ENCODE results near the gene KLF4. TPM values are rescaled to one million over a fixed set of nuclear protein-coding genes. Genes with fewer than 3 reads are reported as not detected.

The KLF4 gene
- polyA plus RNA-seq, 1 donor from 2014 or later = 0.92 TPM

DNA sequence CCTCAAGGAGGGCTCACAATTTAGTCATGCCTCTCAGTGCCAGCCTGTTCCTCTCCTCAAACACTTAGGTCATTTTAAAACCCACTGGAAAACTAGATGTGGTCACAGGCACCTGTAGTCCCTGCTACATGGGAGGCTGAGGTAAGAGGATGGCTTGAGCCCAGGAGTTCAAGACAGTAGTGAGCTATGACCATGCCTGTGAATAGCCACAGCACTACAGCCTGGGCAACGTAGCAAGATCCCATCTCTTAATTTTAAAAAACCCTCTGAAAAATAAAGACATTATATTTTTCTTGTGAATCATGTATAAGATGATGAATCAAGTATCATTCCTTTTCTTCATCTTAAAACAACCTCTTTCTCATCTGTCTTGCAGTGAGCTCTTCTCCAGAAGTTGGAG is 45.8 kb downstream of the KLF4 start:
- Histone ChIP-seq H3K9me3 (ENCODE audit: low read length) (no peaks in the 10 kb centered on the region), H2AFZ (ENCODE audit: low read depth, low read length) (no peak overlapping the region), H3F3A (ENCODE audit: insufficient read depth, low read length, poor library complexity, severe bottlenecking) (no peaks in the 10 kb centered on the region), H3K27ac (ENCODE audit: low read length) (no peak overlapping the region), H4K20me1 (ENCODE audit: insufficient read depth) (no peaks in the 10 kb centered on the region), H3K4me2 (ENCODE audit: low read length) (no peak overlapping the region), H3K27me3 (ENCODE audit: insufficient read depth, low read depth, low read length) (no peaks in the 10 kb centered on the region), H3K9ac (ENCODE audit: low read length) (no peak overlapping the region), H3K9me2 (ENCODE audit: insufficient read depth, low read length) (no peaks in the 10 kb centered on the region), H3K79me2 (replicated peaks; ENCODE audit: insufficient read depth, low read length) (no peaks in the 10 kb centered on the region), H3K4me3 (ENCODE audit: low read length) (no peak overlapping the region), H3K36me3 (ENCODE audit: insufficient read depth, low read length) (no peaks in the 10 kb centered on the region)
- TF ChIP-seq, protein P1, sequence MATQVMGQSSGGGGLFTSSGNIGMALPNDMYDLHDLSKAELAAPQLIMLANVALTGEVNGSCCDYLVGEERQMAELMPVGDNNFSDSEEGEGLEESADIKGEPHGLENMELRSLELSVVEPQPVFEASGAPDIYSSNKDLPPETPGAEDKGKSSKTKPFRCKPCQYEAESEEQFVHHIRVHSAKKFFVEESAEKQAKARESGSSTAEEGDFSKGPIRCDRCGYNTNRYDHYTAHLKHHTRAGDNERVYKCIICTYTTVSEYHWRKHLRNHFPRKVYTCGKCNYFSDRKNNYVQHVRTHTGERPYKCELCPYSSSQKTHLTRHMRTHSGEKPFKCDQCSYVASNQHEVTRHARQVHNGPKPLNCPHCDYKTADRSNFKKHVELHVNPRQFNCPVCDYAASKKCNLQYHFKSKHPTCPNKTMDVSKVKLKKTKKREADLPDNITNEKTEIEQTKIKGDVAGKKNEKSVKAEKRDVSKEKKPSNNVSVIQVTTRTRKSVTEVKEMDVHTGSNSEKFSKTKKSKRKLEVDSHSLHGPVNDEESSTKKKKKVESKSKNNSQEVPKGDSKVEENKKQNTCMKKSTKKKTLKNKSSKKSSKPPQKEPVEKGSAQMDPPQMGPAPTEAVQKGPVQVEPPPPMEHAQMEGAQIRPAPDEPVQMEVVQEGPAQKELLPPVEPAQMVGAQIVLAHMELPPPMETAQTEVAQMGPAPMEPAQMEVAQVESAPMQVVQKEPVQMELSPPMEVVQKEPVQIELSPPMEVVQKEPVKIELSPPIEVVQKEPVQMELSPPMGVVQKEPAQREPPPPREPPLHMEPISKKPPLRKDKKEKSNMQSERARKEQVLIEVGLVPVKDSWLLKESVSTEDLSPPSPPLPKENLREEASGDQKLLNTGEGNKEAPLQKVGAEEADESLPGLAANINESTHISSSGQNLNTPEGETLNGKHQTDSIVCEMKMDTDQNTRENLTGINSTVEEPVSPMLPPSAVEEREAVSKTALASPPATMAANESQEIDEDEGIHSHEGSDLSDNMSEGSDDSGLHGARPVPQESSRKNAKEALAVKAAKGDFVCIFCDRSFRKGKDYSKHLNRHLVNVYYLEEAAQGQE (IDR thresholded peaks at IDR 0.05; ENCODE audit: borderline replicate concordance) = no peak
- TF ChIP-seq MXI1 (conservative IDR thresholded peaks at IDR 0.05; ENCODE audit: poor library complexity, severe bottlenecking) (no peak), RAD21 (conservative IDR thresholded peaks at IDR 0.05) (no peak), POLR2AphosphoS5 (IDR thresholded peaks at IDR 0.05) (no peak), EZH2 (IDR thresholded peaks at IDR 0.05; ENCODE audit: borderline replicate concordance, insufficient read depth, low read length, poor library complexity, severe bottlenecking) (no peak)

DNA sequence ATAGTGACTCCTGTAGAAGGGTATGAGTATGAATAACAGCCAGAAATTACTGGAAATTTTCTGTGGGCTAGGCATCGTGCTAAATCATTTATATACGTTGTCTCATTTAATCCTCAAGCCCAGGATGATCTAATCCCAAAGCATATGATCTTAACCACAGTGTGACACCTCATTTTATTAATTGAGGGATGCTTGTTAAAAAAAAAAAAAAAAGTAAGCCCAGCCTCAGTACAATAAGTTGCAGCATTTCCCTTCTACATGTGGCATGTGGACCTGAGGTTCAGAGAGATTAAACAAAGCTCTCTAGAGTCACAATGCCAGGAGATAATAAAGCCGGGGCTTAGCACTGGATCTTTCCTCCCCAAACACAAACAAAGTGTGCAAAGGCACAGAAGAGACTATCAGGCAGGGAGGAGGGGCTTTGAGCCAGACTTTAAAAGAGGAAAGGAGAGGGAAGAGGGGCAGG is 49.5 kb downstream of the KLF4 start:
- no peak overlapping the region for H3K4me2 ChIP-seq (ENCODE audit: low read length)
- H3K27me3 ChIP-seq (ENCODE audit: insufficient read depth, low read depth, low read length) = no peaks in the 10 kb centered on the region
- no peaks in the 10 kb centered on the region for H3K9me3 ChIP-seq (ENCODE audit: low read length)
- TF ChIP-seq MXI1 (conservative IDR thresholded peaks at IDR 0.05; ENCODE audit: poor library complexity, severe bottlenecking) = no peak
- TF ChIP-seq, protein P2, sequence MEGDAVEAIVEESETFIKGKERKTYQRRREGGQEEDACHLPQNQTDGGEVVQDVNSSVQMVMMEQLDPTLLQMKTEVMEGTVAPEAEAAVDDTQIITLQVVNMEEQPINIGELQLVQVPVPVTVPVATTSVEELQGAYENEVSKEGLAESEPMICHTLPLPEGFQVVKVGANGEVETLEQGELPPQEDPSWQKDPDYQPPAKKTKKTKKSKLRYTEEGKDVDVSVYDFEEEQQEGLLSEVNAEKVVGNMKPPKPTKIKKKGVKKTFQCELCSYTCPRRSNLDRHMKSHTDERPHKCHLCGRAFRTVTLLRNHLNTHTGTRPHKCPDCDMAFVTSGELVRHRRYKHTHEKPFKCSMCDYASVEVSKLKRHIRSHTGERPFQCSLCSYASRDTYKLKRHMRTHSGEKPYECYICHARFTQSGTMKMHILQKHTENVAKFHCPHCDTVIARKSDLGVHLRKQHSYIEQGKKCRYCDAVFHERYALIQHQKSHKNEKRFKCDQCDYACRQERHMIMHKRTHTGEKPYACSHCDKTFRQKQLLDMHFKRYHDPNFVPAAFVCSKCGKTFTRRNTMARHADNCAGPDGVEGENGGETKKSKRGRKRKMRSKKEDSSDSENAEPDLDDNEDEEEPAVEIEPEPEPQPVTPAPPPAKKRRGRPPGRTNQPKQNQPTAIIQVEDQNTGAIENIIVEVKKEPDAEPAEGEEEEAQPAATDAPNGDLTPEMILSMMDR (IDR thresholded peaks at IDR 0.05; ENCODE audit: poor library complexity, severe bottlenecking) = no peak
- no peaks in the 10 kb centered on the region for H3K36me3 ChIP-seq (ENCODE audit: insufficient read depth, low read length)
- no peaks in the 10 kb centered on the region for H3K9me2 ChIP-seq (ENCODE audit: insufficient read depth, low read length)
- H3K4me3 ChIP-seq (ENCODE audit: low read length) = no peak overlapping the region
- H3K9ac ChIP-seq (ENCODE audit: low read length) = no peak overlapping the region
- no peak overlapping the region for H3K27ac ChIP-seq (ENCODE audit: low read length)
- no peaks in the 10 kb centered on the region for H3K79me2 ChIP-seq (replicated peaks; ENCODE audit: insufficient read depth, low read length)
- H2AFZ ChIP-seq (ENCODE audit: low read depth, low read length) = no peak overlapping the region
- H3F3A ChIP-seq (ENCODE audit: insufficient read depth, low read length, poor library complexity, severe bottlenecking) = no peaks in the 10 kb centered on the region
- H4K20me1 ChIP-seq (ENCODE audit: insufficient read depth) = no peaks in the 10 kb centered on the region

DNA sequence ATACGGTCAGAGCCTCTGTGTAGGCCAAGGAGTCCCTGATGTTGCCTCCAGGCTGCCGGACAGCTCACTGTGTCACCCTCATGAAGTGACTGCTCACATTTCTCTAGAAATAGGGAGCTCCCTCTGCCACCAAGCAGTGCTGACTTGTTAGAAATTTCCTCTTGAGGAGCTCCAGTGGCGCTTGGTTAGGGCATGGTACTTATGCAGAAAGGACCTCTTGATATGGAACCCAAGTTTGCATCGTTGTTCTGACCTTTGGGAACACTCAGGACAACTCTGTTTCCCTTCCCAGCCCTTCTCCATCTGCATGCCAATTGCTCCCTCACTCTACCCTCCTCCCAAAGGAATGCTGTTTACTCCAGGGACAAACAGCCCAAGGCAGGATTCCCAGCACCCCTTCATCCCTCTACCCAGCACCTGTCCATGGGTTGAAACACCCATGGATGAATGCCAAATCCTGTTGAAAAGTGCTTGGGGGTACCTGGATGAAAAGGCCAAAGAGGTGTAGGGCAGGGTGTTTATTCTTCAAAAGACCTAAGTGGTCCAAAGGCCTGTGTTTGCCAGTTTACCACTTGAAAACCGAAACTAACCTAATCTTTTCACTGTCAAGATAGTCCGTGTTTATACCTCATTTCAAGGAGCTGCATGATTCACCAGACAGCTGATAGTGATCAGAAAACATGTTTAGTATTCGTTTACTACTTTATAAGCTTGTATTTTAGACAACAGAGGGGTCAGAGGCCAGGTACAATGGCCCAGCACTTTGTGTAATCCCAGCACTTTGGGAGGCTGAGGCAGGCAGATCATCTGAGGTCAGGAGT is 51.1 kb downstream of the KLF4 start:
- Histone ChIP-seq H2AFZ (ENCODE audit: low read depth, low read length) (no peak overlapping the region), H3K4me2 (ENCODE audit: low read length) (no peak overlapping the region), H3K4me3 (ENCODE audit: low read length) (no peak overlapping the region), H3K79me2 (replicated peaks; ENCODE audit: insufficient read depth, low read length) (no peaks in the 10 kb centered on the region), H3K27ac (ENCODE audit: low read length) (no peak overlapping the region), H3K9ac (ENCODE audit: low read length) (no peak overlapping the region), H3F3A (ENCODE audit: insufficient read depth, low read length, poor library complexity, severe bottlenecking) (no peaks in the 10 kb centered on the region), H3K9me2 (ENCODE audit: insufficient read depth, low read length) (no peaks in the 10 kb centered on the region), H3K27me3 (ENCODE audit: insufficient read depth, low read depth, low read length) (no peaks in the 10 kb centered on the region), H4K20me1 (ENCODE audit: insufficient read depth) (no peaks in the 10 kb centered on the region), H3K36me3 (ENCODE audit: insufficient read depth, low read length) (no peaks in the 10 kb centered on the region), H3K9me3 (ENCODE audit: low read length) (no peaks in the 10 kb centered on the region)
- TF ChIP-seq, protein P1 (IDR thresholded peaks at IDR 0.05; ENCODE audit: borderline replicate concordance) = no peak
- TF ChIP-seq, protein P2 (IDR thresholded peaks at IDR 0.05; ENCODE audit: poor library complexity, severe bottlenecking) = no peak
- no peak for TF ChIP-seq TAF1 (IDR thresholded peaks at IDR 0.05; ENCODE audit: low read depth)
- TF ChIP-seq EP300 (conservative IDR thresholded peaks at IDR 0.05; ENCODE audit: poor library complexity, severe bottlenecking) = no peak
- TF ChIP-seq POLR2AphosphoS5 (IDR thresholded peaks at IDR 0.05) = no peak
- no peak for TF ChIP-seq SMC3 (conservative IDR thresholded peaks at IDR 0.05; ENCODE audit: poor library complexity)
- TF ChIP-seq RAD21 (conservative IDR thresholded peaks at IDR 0.05) = no peak
- no peak for TF ChIP-seq EZH2 (IDR thresholded peaks at IDR 0.05; ENCODE audit: borderline replicate concordance, insufficient read depth, low read length, poor library complexity, severe bottlenecking)
- TF ChIP-seq MXI1 (conservative IDR thresholded peaks at IDR 0.05; ENCODE audit: poor library complexity, severe bottlenecking) = no peak
